ENCODE results near the gene UNC13D.

UNC13D gene

GRCh38 chr17:75832652-75833400 is 11.4 kb downstream of the UNC13D start:
- H3K9ac ChIP-seq (ENCODE audit: insufficient read length, low read depth) = peak overlapping the region; percentile 68
- TF ChIP-seq SUZ12 (IDR thresholded peaks at IDR 0.05; ENCODE audit: extremely low read depth, insufficient read depth, insufficient read length) (no peak), ZNF274 (IDR thresholded peaks at IDR 0.05; ENCODE audit: low read depth, low read length) (no peak), YY1 (IDR thresholded peaks at IDR 0.05; ENCODE audit: insufficient read depth, insufficient read length) (no peak)

GRCh38 chr17:75832164-75832651 is 12.0 kb downstream of the UNC13D start:
- H3K9me3 ChIP-seq (ENCODE audit: insufficient read depth, low read length) = no peaks in the 10 kb centered on the region
- no peak for TF ChIP-seq ZNF274 (IDR thresholded peaks at IDR 0.05; ENCODE audit: low read depth, low read length)
- TF ChIP-seq YY1 (IDR thresholded peaks at IDR 0.05; ENCODE audit: insufficient read depth, insufficient read length) = no peak
- no peak for TF ChIP-seq SUZ12 (IDR thresholded peaks at IDR 0.05; ENCODE audit: extremely low read depth, insufficient read depth, insufficient read length)
- no peak overlapping the region for H3K4me3 ChIP-seq (ENCODE audit: insufficient read length, low read depth)
- no peak overlapping the region for H3K9ac ChIP-seq (ENCODE audit: insufficient read length, low read depth)
- H3K4me1 ChIP-seq (ENCODE audit: insufficient read depth, insufficient read length) = peaks cover 52% of the 10 kb centered on the region
- H3K27me3 ChIP-seq (ENCODE audit: insufficient read depth, insufficient read length) = no peaks in the 10 kb centered on the region
- H3K36me3 ChIP-seq (ENCODE audit: insufficient read depth, insufficient read length, low read length) = peaks cover 9% of the 10 kb centered on the region
- DNase-seq (ENCODE audit: low read depth, low spot score) = no peak

More at GRCh38 chr17:75832652-75833400, 11.4 kb downstream of the UNC13D start:
- no peak for DNase-seq (ENCODE audit: low read depth, low spot score)
- Histone ChIP-seq H3K27me3 (ENCODE audit: insufficient read depth, insufficient read length) (no peaks in the 10 kb centered on the region), H3K4me1 (ENCODE audit: insufficient read depth, insufficient read length) (peaks cover 49% of the 10 kb centered on the region), H3K36me3 (ENCODE audit: insufficient read depth, insufficient read length, low read length) (peaks cover 7% of the 10 kb centered on the region), H3K4me3 (ENCODE audit: insufficient read length, low read depth) (no peak overlapping the region), H3K9me3 (ENCODE audit: insufficient read depth, low read length) (no peaks in the 10 kb centered on the region)

- peaks cover 59% of the 10 kb centered on the region for H3K4me1 ChIP-seq (ENCODE audit: insufficient read depth, insufficient read length)
- H3K9me3 ChIP-seq (ENCODE audit: insufficient read depth, low read length) = no peaks in the 10 kb centered on the region
- H3K36me3 ChIP-seq (ENCODE audit: insufficient read depth, insufficient read length, low read length) = peaks cover 18% of the 10 kb centered on the region
- peak overlapping the region; percentile 7 for H3K9ac ChIP-seq (ENCODE audit: insufficient read length, low read depth)
- H3K27me3 ChIP-seq (ENCODE audit: insufficient read depth, insufficient read length) = no peaks in the 10 kb centered on the region
- no peak overlapping the region for H3K4me3 ChIP-seq (ENCODE audit: insufficient read length, low read depth)
- no peak for DNase-seq (ENCODE audit: low read depth, low spot score)
- TF ChIP-seq YY1 (IDR thresholded peaks at IDR 0.05; ENCODE audit: insufficient read depth, insufficient read length) (no peak), SUZ12 (IDR thresholded peaks at IDR 0.05; ENCODE audit: extremely low read depth, insufficient read depth, insufficient read length) (no peak), ZNF274 (IDR thresholded peaks at IDR 0.05; ENCODE audit: low read depth, low read length) (no peak)
These were observed 13.1 kb downstream of the UNC13D start for GRCh38 chr17:75831032-75831571.

- Histone ChIP-seq H3K27me3 (ENCODE audit: insufficient read depth, insufficient read length) (no peaks in the 10 kb centered on the region), H3K4me3 (ENCODE audit: insufficient read length, low read depth) (no peak overlapping the region), H3K9ac (ENCODE audit: insufficient read length, low read depth) (peak overlapping the region; percentile 7), H3K4me1 (ENCODE audit: insufficient read depth, insufficient read length) (peaks cover 59% of the 10 kb centered on the region), H3K9me3 (ENCODE audit: insufficient read depth, low read length) (no peaks in the 10 kb centered on the region), H3K36me3 (ENCODE audit: insufficient read depth, insufficient read length, low read length) (peaks cover 25% of the 10 kb centered on the region)
- no peak for TF ChIP-seq ZNF274 (IDR thresholded peaks at IDR 0.05; ENCODE audit: low read depth, low read length)
- no peak for DNase-seq (ENCODE audit: low read depth, low spot score)
These were observed 13.8 kb downstream of the UNC13D start for GRCh38 chr17:75830164-75831031.

- H3K4me3 ChIP-seq (ENCODE audit: insufficient read length, low read depth) = no peak overlapping the region
- H3K27me3 ChIP-seq (ENCODE audit: insufficient read depth, insufficient read length) = no peaks in the 10 kb centered on the region
- no peak for DNase-seq (ENCODE audit: low read depth, low spot score)
- peak overlapping the region; percentile 18 for H3K9ac ChIP-seq (ENCODE audit: insufficient read length, low read depth)
- no peaks in the 10 kb centered on the region for H3K9me3 ChIP-seq (ENCODE audit: insufficient read depth, low read length)
- H3K36me3 ChIP-seq (ENCODE audit: insufficient read depth, insufficient read length, low read length) = peaks cover 30% of the 10 kb centered on the region
- H3K4me1 ChIP-seq (ENCODE audit: insufficient read depth, insufficient read length) = peaks cover 57% of the 10 kb centered on the region
- TF ChIP-seq ZNF274 (IDR thresholded peaks at IDR 0.05; ENCODE audit: low read depth, low read length) (no peak), YY1 (IDR thresholded peaks at IDR 0.05; ENCODE audit: insufficient read depth, insufficient read length) (no peak), SUZ12 (IDR thresholded peaks at IDR 0.05; ENCODE audit: extremely low read depth, insufficient read depth, insufficient read length) (no peak)
These were observed 14.5 kb downstream of the UNC13D start for GRCh38 chr17:75829747-75830146.

GRCh38 chr17:75828741-75829140 is 15.5 kb downstream of the UNC13D start:
- Histone ChIP-seq H3K9ac (ENCODE audit: insufficient read length, low read depth) (peak overlapping the region; percentile 61), H3K27me3 (ENCODE audit: insufficient read depth, insufficient read length) (no peaks in the 10 kb centered on the region), H3K4me3 (ENCODE audit: insufficient read length, low read depth) (no peak overlapping the region), H3K36me3 (ENCODE audit: insufficient read depth, insufficient read length, low read length) (peaks cover 38% of the 10 kb centered on the region), H3K9me3 (ENCODE audit: insufficient read depth, low read length) (no peaks in the 10 kb centered on the region), H3K4me1 (ENCODE audit: insufficient read depth, insufficient read length) (peaks cover 57% of the 10 kb centered on the region)
- DNase-seq (ENCODE audit: low read depth, low spot score) = no peak
- TF ChIP-seq YY1 (IDR thresholded peaks at IDR 0.05; ENCODE audit: insufficient read depth, insufficient read length) (no peak), ZNF274 (IDR thresholded peaks at IDR 0.05; ENCODE audit: low read depth, low read length) (no peak), SUZ12 (IDR thresholded peaks at IDR 0.05; ENCODE audit: extremely low read depth, insufficient read depth, insufficient read length) (no peak)

GRCh38 chr17:75828076-75828400 is 16.2 kb downstream of the UNC13D start:
- Histone ChIP-seq H3K9ac (ENCODE audit: insufficient read length, low read depth) (peak overlapping the region; percentile 61), H3K9me3 (ENCODE audit: insufficient read depth, low read length) (no peaks in the 10 kb centered on the region), H3K36me3 (ENCODE audit: insufficient read depth, insufficient read length, low read length) (peaks cover 45% of the 10 kb centered on the region), H3K4me3 (ENCODE audit: insufficient read length, low read depth) (no peak overlapping the region), H3K27me3 (ENCODE audit: insufficient read depth, insufficient read length) (no peaks in the 10 kb centered on the region), H3K4me1 (ENCODE audit: insufficient read depth, insufficient read length) (peaks cover 50% of the 10 kb centered on the region)
- TF ChIP-seq YY1 (IDR thresholded peaks at IDR 0.05; ENCODE audit: insufficient read depth, insufficient read length) (no peak), ZNF274 (IDR thresholded peaks at IDR 0.05; ENCODE audit: low read depth, low read length) (no peak), SUZ12 (IDR thresholded peaks at IDR 0.05; ENCODE audit: extremely low read depth, insufficient read depth, insufficient read length) (no peak)
- DNase-seq (ENCODE audit: low read depth, low spot score) = no peak
